HG03342 (cell line): ENCODE results near the gene ENO3.

Experiments
- ATAC-seq: cut with Tn5 transposase; IDR thresholded peaks from one replicate; pipeline ENCODE4 v1.9.1; 2021; ENCODE audit warnings: mild to moderate bottlenecking, moderate library complexity; ENCODE audit not compliant: unreplicated experiment

ENO3 gene

DNA sequence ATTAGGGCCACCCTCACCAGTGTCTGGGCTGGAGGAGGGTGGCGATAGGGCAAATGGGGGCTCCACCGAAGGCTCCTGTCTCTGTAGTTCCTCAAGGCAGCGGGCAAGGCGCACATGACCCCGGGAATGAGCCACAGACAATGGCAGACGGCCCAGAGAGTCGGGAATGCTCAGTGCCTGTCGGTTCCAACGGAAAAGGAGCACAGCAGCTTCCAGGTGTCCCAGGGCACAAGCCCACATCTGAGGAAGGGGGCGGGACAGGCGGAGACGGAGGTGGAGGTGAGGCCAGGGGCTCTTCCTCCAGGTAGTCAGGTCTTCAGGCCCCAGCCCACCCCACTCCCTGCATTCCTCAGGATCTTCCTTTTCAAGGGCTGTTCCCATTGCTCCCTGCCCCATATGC lies 21.8 kb downstream of the ENO3 start:
- no peak for ATAC-seq

DNA sequence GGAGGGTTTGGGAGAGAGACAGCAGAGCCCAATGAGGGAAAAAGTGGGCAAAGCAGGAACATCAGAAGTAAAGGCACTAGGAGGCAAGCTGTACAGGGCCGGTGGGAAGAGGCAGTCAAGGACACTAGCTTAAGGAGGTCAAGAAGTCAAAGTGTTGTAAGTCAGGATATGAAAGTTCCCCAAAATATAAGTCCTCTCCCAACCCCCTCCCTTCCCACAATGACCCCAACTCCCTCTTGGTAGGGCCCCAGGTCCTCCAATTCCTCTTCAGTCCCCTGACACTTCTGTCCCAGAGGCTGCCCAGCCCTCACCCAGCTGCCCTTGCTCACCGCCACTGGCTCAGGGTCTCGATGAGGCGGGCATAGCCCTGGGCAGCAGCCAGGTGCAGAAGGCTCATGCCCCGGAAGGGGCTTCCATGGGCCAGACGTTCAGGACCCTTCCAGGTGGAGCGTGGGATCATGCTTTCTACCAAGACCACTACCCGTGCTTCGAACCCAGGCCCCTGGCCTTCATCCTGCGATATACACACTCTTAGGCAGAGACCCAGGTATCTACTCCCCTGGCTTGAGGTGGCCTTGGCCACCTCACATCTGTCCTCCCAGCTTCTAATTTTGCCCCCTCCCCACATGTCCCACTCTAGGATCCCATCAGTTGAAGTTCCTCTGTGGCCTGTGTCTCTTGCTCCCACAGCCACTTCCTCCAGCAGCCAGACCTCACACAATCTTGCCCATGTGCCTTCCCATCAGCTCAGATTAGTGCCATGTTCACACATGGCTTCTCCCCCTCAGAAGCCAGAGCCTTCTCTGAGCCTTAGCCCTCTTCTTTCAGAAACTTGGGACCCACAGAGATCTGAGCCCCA lies 22.6 kb downstream of the ENO3 start:
- ATAC-seq: no peak

DNA sequence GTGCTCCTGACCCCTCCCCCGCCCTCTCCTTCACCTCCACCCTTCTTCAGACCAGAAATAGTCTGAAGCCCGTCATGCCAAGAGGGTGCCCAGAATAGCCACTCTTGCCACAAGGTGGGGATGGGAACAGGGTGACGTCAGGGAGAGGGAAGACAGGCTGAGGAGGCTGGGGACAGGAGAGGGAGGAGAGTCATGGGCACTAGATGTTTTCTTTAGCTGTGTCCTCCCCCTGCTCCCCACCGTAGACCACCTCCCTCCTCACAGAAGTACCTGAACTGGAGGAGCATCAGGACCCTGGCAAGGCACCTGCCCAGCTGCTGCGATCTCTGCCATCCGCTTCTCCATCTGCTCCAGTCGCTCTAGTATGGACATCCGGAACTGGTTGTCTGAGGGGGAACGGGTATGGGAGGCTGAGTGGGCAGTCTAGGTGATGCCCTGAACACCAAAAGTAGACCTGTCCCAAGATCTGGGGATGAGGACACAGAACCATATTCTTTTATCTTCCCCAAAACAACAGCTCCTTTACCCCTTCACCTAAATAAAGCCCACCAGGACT lies 23.3 kb downstream of the ENO3 start:
- no peak for ATAC-seq

DNA sequence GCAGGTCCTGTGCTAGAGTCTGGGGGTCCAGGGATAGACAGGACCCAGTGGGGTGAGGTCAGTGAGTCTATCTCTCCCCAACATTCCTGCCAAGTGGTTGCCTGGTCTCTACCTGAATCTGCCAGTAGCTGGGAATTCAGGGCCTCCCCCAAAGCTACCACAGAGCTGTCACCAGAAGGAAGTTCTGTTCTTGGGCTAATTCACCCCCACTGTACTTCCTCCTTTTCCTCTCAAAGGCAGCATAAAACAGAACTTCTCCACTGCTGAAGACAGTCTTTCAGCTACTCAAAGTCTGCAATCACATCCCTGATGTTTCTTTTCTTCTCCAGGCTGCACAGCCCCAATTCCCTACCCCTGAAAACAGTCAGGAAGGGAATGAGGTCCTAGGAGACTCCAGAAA lies 27.8 kb downstream of the ENO3 start:
- no peak for ATAC-seq

DNA sequence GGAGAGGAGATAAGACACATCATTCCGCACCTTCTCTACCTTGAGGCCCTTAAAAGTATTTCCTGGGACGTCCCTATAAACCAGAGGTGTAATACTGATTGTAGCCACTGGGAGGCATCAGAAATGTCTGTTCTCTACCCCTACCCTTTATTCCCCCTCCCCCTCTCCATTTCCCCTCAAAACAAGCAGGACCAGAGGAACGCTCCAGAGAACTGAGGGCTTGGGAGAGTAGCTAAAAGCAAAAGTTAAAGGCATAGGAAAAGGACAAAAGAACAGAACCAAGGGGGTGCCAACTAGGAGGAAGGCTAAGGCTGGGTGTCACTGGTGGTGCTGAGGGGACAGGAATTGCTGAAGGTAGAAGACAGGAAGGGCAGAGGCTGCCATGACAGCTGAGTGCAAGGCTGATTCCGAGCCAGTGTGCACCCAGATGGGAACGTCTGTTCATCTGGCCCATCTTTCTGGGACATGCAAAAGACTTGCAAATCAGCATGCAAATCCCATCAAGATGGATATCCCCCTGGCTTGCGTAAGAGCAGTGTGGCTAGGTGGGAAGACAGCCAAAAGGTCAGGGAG lies 29.8 kb downstream of the ENO3 start:
- no peak for ATAC-seq

DNA sequence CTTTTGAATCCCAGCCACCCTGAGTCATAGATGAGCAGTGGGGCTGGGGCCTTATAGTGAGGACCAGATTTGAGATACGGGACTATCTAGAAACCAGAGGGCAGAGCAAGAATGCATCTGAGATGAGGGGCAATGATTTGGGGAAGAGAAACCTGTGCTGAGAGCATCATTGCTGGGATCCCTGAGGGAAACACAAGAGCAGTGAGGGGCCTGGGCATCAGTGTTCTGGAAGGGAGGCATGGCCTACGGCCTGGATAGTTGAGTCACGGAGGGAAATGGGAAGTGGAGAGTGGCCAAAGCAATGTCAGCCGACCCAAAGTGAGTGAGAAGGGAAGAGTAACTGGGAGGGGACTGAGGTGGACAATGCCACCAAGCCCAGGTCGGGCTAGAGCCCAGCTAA lies 31.4 kb downstream of the ENO3 start:
- no peak for ATAC-seq

DNA sequence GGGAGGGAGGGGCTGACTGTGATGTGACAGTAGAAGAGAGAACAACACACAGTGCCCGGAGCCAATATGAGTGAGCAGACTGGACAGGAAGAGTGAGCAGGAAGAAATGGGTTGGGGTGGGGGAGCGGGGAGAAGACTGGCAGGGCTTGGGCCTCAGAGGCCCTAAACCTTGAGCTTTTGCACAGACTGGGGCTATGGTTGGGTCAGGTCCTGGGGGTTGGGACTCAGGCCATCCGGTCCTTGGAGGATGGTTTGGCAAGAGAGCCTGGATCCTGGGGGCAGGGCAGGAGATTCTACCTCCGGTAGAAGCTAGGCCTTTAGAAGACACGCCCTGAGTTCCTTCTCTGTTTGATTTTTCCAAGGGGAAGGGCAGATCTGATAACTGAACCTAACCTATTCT lies 35.5 kb downstream of the ENO3 start:
- ATAC-seq: peak; percentile 15

DNA sequence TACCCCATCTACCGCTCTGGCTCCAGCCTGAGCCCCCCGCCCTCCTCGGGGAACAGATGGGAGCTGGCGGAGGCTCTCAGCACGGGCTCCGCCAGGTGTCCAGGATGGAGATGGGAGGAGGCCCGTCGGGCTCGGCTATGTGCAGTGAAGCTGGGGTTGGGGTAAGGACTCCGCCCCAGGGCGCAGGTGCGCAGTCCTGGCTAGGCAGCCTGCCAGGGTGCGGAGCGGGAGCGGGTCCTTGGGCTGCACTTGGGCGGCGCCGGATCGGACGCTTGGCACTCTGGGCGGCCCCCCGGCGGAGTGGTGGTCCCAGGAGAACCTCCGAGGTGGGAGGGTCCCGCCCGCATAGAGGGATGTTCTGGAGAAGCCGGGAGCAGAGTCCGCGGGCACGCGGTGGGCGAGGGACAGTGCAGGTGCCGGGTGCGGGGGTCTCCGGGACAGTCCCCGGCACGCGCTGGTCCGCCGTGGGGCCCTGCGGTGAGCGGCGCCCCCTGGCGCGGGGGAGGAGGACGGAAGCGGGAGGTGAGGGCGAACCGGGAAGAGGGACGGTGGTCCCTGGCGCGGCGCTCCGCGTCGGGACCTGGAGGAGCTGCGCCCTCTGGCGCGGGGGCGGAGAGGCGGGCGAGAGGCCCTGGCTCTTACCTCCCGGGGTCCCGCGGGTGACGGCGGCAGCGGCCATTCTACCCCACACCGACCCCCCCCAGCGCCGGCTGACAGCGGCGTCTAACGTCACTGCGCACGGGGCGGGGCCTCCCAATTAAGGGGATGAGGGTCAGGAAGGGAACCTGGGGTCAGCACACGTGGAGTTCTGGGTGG lies 36.2 kb downstream of the ENO3 start, which contains the start of gene CAMTA2:
TSS of gene CAMTA2 (minus strand) at position 725 of the 816 bp plus-strand sequence. CDS start 1,453 bp downstream, outside the sequence.
- peak; percentile 59 for ATAC-seq

DNA sequence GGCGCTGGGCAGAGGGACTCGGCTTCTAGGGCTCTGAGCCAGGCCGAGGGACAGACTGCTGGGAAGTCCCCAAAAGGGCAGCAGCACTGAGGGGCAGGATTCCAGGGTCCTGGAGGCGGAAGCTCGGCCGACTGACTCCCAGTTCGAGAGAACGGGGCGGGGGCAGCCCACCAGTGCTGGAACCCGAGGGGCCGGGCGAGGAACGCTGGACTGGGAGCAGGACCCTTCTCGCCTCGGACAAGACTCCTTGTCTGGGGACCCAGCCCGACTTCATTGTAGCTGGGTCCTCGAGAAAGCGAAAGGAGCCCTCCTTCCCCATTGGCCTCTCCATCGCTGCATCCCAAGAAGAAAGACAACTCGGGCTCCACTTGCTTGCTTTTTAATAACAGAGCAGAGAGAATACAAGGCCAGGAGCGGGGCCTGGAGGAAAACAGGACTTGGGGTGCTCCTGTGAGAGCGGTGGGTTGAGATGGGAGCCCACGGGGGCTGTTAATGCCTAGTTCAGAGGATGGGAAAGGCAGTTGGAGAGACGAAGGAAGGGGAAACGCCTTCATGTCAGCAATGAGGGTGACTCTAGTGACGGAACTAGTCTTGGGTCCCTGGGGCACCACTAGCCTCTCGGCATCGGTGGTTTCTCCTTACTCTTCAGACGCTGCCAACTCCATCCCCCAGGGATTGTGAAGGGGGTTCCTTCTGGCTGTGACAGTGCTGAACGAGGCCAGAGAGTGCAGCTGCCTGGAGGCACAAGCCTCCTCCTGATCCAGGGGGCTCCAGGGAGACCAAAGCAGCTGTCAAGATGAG lies 37.0 kb downstream of the ENO3 start:
- ATAC-seq: no peak

DNA sequence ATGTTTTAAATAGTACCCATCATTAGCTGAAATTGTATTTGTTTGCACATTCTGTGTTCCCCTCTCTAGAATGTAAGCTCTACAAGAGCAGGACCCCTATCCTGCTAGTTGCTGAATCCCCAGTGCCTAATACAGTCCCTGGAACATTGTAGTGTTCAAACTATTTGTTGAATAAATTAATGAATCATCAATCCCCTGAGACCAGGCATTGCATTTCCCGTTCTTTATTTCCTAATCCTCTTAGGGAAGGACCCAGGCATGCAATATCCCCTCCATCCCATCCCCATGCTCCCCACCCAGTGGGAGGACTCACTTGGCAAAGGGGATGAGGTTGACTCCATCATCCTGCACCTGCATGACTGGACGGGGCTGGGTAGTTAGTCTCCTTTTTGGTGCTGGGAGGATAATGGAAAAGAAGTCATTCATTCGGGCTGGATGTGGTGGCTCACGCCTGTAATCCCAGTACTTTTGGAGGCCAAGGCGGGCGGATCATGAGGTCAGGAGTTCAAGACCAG lies 43.2 kb downstream of the ENO3 start:
- ATAC-seq: no peak

DNA sequence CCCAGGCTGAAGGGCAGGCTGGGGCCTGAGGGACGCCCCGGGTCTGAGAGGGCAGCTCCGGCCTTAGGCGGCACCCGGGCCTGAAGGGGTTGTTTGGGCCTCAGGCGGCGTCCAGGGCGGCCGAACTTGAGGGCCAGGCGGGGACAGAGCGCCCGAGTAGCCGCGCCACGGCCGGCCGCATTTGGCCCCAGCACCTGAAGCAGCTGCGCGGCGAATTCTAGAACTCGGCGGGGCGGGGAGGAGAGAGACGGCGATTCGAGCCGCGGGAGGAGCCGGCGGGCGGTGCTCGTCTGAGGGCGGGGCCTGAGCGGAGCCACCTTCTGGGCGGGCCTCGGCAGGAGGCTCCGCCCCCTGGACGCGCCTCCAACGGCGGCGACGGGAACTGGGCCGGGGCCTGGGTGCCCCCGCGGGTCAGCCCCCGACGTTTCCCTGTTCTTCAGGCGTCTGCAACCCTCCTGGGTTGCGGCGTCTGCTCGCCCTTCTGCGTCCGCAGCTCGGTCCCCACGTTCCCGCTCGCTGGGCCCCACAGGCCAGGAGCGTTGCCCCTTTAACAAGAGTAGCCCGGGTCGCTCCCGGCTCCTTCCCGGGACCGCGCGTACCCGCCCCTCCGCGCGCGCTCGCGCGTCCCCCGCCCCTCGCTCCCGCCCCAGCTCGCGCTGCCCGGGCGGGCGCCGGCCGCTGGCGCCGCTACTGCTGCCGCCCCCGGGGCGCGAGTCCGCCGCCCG lies 46.5 kb downstream of the ENO3 start, which contains the start of the genes INCA1 and KIF1C:
TSS of gene INCA1 (minus strand) at position 221 of the 725 bp plus-strand sequence. CDS start 3,085 bp downstream, outside the sequence.
TSS of gene KIF1C (plus strand) at position 649 of the 725 bp plus-strand sequence. CDS start 2,297 bp downstream, outside the sequence.
- peak; percentile 78 for ATAC-seq

DNA sequence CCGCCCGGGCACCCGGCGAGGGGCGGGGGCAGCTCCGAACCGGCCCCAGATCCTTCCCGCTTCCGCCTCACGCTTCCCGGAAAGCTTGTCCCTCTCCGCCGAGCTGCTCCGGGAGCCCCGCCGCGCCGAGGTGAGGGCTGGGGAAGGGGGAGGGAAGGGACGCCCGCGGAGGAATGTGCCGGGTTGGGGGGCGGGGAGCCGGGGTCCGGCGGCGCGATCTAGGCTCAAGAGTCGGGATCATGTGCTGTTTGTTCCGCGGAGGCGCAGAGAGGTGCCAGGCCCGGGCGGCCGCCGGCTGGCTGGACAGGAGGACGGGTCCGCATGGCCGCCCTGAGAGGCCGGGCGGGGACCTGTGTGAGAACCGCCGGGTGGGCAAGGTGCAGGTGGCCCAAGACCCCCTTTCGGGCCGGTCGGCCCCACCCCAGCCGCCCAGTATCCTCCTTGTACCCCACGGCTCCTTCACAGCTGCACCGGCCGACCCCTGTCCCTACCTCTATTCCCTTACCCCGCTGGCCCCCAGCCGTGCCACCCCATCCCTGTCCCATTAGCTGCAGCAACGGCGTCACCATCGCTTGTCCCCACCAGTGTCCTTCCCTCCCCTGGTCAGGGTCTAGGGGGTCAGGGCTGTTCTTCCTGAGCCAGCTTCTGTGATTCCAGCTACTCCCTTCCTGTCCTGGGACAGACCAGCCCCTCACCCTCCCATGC lies 47.3 kb downstream of the ENO3 start:
- ATAC-seq: peak; percentile 16

DNA sequence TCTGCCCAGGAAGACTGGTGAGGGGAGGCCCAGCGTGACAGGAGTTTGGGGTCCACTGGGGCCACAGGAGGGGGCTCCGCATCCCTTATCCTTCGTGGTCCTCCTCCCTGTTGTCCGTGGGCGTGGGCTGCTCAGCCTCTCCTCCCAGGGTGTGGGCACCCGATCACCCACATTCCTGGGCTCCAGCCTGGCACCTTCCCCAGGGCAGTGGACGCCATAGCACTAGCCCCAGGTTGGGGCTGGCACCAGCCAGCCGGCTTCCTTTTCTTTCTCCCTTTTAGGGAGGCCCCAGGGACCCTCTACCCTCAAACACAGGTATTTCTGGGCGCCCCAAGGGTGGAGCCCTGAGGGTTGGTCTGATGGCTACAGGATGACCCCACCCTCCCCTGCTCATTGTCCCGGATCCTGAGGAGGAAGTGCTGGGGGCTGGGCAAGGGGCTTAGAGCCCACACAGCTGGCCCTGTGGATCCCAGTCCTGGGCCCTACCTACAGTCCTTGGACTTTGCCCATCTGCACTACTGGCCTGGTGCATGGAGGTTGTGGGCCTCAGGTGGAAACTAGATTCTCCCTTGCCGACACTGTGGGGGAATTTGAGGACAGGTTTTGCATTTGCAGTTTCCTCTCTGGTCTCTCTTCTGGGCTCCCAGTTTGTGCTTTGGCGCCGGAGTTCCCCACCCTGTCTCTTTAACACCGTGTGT lies 48.0 kb downstream of the ENO3 start:
- ATAC-seq: no peak

DNA sequence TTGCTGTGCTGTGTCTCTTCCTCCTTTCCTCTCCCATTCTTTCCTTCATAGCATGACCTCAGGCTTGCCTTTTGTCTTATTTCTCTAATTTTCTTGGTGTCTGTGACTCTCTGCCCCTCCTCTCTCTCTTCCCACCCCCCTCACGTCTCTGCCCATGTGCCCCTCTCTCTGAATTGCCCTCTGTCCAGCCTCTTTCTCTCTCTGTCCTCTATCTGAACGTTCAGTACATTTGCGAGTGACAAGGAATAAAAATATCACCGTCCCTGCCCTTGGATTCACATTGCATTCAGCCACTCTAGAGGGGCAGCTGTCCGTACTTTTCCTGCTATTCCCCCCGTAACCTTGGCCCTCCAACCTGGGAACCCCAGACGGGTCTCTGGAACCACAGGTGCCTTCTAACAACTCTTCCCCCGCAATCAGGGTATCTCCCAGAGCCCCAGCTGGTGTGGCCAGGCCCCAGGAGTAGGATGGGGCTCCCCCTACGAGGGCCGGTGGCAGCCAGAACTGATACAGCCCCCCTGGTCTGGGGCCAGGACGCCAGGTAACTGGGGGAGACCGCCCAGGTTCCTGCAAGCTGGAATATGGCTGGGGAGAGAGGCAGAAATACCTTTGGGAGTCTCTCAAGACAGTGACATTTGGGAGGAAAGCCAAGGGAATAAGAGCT lies 48.6 kb downstream of the ENO3 start:
- no peak for ATAC-seq

DNA sequence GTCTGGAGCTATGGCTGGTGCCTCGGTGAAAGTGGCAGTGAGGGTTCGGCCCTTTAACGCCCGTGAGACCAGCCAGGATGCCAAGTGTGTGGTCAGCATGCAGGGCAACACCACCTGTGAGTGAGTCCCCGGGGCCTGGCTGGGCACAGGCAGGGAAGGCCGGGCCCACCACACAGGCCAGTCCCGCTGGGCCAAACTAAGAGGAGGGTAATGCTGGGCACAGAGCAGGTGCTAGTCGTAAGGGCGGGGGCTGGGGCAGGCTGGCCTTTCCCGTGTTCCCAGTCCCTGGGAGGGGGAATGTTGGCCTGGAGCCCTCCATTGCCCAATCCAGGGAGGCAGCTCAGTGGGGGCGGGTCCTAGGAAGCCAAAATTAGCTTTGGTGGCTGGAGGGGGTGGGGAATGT lies 49.3 kb downstream of the ENO3 start:
- ATAC-seq: no peak

DNA sequence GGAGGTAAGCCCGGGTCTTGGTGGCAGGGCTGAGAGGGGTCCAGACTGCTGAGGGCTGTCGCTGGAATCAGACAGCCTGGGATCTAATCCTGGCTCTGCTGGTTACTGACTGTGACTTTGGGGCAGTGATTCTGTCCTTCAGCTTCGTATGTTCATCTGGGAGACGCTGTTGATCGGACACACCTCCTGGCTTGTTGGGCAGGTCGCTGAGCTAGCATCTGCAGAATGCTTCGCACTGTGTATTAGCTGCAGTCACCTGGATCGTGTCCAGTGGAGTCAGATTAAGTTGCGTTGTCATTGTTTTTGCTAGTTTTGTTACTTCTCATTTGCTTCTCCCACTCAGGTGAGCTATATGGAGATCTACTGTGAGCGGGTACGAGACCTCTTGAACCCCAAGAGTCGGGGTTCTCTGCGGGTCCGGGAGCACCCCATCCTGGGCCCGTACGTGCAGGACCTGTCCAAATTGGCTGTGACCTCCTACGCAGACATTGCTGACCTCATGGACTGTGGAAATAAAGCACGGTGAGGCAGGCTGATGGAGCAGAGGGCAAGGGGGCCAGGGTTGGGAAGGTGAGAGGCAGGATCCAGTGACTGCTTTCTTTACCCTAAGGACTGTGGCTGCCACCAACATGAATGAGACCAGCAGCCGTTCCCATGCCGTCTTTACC lies 51.3 kb downstream of the ENO3 start:
- ATAC-seq: no peak
